Mesothelial cell of epicardium (in vitro differentiated cells): ENCODE results near the gene GASK1A. TPM values are rescaled to one million over a fixed set of nuclear protein-coding genes. Genes with fewer than 3 reads are reported as not detected.

ENCODE experiments used
- DNase-seq, 2 experiments: peaks; one replicate each; pipeline ENCODE4 v3.0.0; 2021; ENCODE audit warnings: low spot score in 2 of 2; ENCODE audit not compliant: unreplicated experiment in 2 of 2
- H3K27ac Mint-ChIP-seq: 2 replicates; pipeline ENCODE4 v1.8.0; 2021; ENCODE audit warnings: mixed read lengths
- H3K27me3 Mint-ChIP-seq: 2 replicates; pipeline ENCODE4 v1.8.0; 2021; ENCODE audit warnings: low read depth, mixed read lengths
- H3K36me3 Mint-ChIP-seq: 2 replicates; pipeline ENCODE4 v1.8.0; 2021; ENCODE audit warnings: mixed read lengths
- H3K4me1 Mint-ChIP-seq: 2 replicates; pipeline ENCODE4 v1.8.0; 2021; ENCODE audit warnings: mixed read lengths
- H3K4me3 Mint-ChIP-seq: 2 replicates; pipeline ENCODE4 v1.8.0; 2021; ENCODE audit warnings: mild to moderate bottlenecking, moderate library complexity, mixed read lengths
- H3K9me3 Mint-ChIP-seq: 2 replicates; pipeline ENCODE4 v1.8.0; 2021; ENCODE audit warnings: mixed read lengths
- total RNA-seq: library from RNA; stranded (reverse); gene quantifications from 3 replicates; pipeline ENCODE4 v1.2.1, GENCODE V29; 2021
- TF ChIP-seq, protein P1 (sequence below): fragments of 200-600 bp; sonication (generic); IDR thresholded peaks from one replicate; pipeline ENCODE4 v1.5.0; 2021; ENCODE audit warnings: antibody characterized with exemption; ENCODE audit not compliant: unreplicated experiment

The GASK1A gene
- total RNA-seq, 1 donor from 2014 or later, result 1.6 TPM

DNA sequence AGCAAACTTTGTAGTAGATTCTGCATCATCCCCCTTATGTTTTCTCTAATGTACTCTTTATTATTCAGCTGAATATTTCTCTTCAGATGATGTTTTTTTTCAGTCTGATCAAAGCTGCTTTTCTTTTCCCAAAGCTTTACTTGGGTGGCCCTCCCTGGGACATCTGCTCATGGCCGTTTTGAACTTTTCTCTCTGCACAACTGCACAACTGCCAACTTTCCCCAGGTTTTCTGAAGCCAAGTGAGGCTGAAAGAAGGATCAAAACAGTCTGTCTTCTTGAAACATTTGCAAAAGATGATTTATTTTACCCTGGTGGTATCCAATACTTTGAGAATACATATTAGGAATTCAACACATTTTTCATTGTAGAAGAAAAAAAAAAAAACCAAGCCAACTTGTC is 43.0 kb downstream of the GASK1A start:
- H3K27ac Mint-ChIP-seq, result no peak overlapping the region

DNA sequence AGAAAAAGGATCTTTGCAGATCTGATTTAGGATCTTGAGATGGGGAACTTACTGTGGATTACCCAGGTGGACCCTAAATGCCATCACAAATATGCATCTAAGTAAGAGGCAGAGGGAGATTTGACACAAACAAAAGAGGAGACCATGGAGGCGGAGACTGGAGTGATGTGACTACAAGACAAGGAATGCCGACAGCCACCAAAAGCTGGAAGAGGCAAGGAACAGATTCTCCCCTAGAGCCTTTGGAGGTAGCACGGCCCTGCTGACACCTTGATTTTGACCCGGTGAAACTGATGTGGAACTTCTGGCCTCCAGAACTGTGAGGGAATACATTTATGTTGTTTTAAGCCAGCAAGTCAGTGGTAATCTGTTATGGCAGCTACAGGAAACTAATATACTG is 44.0 kb downstream of the GASK1A start:
- DNase-seq, result no peak
- Mint-ChIP-seq H3K27me3 (peaks cover 12% of the 10 kb centered on the region), H3K36me3 (no peaks in the 10 kb centered on the region), H3K4me1 (peaks cover 18% of the 10 kb centered on the region), H3K27ac (no peak overlapping the region), H3K4me3 (no peak overlapping the region), H3K9me3 (peaks cover 5% of the 10 kb centered on the region)
- TF ChIP-seq, protein P1, sequence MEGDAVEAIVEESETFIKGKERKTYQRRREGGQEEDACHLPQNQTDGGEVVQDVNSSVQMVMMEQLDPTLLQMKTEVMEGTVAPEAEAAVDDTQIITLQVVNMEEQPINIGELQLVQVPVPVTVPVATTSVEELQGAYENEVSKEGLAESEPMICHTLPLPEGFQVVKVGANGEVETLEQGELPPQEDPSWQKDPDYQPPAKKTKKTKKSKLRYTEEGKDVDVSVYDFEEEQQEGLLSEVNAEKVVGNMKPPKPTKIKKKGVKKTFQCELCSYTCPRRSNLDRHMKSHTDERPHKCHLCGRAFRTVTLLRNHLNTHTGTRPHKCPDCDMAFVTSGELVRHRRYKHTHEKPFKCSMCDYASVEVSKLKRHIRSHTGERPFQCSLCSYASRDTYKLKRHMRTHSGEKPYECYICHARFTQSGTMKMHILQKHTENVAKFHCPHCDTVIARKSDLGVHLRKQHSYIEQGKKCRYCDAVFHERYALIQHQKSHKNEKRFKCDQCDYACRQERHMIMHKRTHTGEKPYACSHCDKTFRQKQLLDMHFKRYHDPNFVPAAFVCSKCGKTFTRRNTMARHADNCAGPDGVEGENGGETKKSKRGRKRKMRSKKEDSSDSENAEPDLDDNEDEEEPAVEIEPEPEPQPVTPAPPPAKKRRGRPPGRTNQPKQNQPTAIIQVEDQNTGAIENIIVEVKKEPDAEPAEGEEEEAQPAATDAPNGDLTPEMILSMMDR, result no peak

More for the DNA sequence above, 43.0 kb downstream of the GASK1A start:
- H3K36me3 Mint-ChIP-seq, result no peaks in the 10 kb centered on the region
- TF ChIP-seq, protein P1, result no peak
- H3K4me1 Mint-ChIP-seq, result peaks cover 18% of the 10 kb centered on the region
- DNase-seq, result no peak
- no peak overlapping the region for H3K4me3 Mint-ChIP-seq
- H3K9me3 Mint-ChIP-seq, result peaks cover 5% of the 10 kb centered on the region
- H3K27me3 Mint-ChIP-seq, result peaks cover 12% of the 10 kb centered on the region

DNA sequence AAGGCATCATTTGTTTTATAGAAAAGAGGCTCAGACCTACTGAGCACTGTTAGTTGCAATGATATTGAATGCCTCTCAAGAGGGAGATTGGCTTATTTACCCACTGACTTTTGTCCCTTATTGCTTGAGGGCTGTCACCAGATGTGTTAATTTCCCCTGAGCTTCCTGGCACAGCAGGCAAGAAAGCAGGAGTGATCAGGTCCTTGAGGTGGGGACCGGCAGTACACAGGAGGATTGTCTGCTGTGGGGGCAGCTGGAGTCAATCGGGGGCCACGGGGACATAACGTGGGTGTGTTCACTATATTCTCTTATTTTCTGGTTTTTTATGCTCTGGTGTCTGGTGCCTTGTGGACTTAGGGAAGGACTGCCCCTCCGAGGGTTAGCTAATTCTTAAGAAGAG is 44.6 kb downstream of the GASK1A start:
- peaks cover 12% of the 10 kb centered on the region for H3K27me3 Mint-ChIP-seq
- H3K4me1 Mint-ChIP-seq, result peaks cover 16% of the 10 kb centered on the region
- H3K9me3 Mint-ChIP-seq, result peaks cover 5% of the 10 kb centered on the region
- no peak for DNase-seq
- no peak overlapping the region for H3K4me3 Mint-ChIP-seq
- TF ChIP-seq, protein P1, result no peak
- H3K36me3 Mint-ChIP-seq, result no peaks in the 10 kb centered on the region
- no peak overlapping the region for H3K27ac Mint-ChIP-seq

DNA sequence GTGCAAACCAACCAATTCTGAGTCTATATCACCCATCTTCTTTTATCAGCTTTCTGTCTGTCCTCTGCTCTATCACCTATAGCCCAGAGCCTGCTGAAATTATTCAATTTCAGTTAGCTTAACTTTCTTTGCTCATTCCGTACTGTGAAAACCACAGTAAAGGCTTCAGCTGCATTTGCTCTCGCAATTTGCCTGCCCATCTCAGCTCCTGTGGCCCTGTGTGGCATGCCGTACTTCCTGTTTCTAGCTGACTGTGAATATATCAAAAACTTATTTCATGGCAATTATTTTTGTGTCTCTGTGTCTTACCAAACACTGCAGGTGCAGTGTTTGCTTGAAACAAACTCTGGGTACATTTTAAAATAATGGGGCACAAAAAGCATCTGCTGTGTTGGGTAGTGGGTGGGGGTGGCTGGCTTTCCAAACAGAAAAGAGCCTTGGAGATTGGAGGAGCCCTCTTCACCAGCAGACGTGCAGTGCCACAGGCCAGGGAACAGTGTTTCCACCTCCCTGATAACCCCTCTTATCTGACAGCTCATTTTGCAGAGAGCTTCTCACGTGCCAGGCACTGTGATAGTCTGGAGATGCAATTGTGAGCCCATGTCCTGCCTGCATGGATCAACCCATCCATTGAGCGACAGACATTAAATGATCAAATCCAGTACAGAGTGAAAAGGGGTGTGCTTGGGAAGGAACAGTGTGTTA is 45.2 kb downstream of the GASK1A start:
- Mint-ChIP-seq H3K4me3 (no peak overlapping the region), H3K36me3 (no peaks in the 10 kb centered on the region), H3K4me1 (peaks cover 11% of the 10 kb centered on the region), H3K27me3 (peaks cover 12% of the 10 kb centered on the region), H3K27ac (no peak overlapping the region), H3K9me3 (peaks cover 5% of the 10 kb centered on the region)
- no peak for DNase-seq
- TF ChIP-seq, protein P1, result no peak

DNA sequence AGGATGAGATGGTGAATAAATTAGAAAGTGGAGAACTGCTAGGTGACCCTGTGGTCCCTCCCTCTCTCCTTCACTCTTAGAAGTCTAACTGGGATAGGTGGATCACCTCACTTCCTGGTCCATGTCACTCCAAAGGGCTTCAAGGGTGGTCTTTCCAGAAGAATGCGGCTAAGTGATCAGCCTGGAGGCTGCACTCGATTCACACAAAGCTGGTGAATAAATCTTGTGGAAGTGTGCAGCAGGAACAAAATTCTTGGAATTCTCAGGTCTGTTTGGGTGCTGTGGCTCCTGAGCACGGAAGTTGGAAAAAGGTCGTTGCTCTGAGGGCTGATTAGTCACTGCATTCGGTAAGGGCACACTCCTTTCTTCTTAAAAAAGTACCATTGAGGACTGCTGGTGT is 46.3 kb downstream of the GASK1A start:
- Mint-ChIP-seq H3K27ac (no peak overlapping the region), H3K36me3 (no peaks in the 10 kb centered on the region), H3K4me3 (no peak overlapping the region), H3K9me3 (peaks cover 5% of the 10 kb centered on the region), H3K4me1 (peaks cover 11% of the 10 kb centered on the region), H3K27me3 (peaks cover 8% of the 10 kb centered on the region)
- TF ChIP-seq, protein P1, result no peak
- no peak for DNase-seq
